NCI-H2107 (cell line): ENCODE results near the gene HDAC3.

Source experiments
- DNase-seq: peaks from one replicate; lab custom pipeline; 2025; lab: John Stamatoyannopoulos, UW

The HDAC3 gene

DNA sequence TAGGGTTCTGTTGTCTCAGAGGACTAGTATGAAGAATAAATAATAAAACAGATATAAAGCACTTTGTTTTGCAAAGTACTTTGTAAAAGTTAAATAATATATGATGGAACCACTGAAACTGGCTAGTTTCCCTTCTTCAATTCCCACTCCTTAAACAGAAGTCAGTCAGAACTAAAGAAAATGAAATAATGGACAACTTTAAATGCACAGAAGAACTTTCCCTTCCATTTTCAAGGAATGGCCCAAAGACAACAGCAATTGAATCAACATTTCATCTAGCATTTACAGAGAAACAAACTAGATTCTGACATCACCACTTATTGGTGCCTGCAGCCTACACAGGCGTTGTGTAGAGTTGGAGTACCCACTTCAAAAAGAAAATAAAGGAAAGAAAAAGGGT is 34.0 kb downstream of the HDAC3 start:
- no peak for DNase-seq

GRCh38 chr5:141598391-141599345 is 38.0 kb downstream of the HDAC3 start:
- no peak for DNase-seq

DNA sequence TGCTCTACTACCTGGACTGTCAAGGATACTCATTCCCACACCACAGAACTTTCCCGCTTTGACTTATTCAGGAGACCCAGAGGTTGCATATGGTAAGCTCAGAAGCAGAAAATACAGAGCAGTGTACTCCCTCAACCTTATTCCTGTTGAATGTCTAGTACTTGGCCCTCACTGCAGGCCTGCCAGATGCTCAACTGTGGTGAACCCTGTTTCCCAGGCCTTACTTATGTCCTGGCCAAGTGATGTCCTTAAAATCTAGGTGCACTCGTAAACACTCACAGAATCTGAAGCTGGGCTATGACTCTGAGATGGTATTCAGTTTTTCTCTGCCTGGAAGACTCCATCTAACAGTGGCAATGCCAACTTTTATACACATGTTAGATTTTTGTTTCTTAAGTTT is 38.8 kb downstream of the HDAC3 start:
- no peak for DNase-seq

- DNase-seq, result no peak
These were observed 39.3 kb downstream of the HDAC3 start for GRCh38 chr5:141597394-141597793.

DNA sequence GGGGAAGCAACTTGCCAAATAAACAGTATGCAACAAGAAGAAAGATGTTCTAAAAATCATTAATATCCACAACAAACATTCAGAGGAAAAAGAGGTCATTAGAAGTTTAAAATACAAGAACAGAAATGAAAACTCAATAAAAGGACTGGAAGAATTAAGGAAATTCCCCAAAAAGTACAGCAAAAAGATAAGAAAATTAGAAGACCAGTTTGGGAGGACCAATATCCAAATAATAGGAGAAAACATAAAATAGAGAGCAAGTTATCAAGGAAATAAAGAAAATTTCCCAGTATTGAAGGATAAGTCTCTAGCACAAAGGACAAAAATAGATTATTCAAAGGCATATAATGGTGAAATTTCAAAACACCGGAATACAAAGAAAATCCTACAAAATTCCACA is 39.8 kb downstream of the HDAC3 start:
- DNase-seq, result no peak

DNA sequence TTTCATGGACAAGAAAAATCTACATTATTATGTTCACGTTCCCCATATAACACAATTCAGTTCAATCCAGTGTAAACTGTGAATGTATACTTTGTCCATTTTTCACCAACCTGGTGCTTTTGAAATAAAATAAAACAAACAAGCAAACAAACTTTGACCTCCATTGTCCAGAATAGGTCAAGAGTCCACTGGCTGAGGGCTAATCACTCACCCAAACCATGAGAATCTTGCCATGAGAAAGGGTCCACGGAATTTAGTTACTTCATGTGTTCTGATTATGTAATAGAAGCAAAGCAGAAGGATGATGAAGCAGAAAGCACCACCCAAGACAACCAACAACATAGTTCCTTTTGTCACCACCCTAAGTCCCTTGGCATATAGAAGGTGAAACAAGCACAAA is 46.5 kb downstream of the HDAC3 start:
- no peak for DNase-seq

DNA sequence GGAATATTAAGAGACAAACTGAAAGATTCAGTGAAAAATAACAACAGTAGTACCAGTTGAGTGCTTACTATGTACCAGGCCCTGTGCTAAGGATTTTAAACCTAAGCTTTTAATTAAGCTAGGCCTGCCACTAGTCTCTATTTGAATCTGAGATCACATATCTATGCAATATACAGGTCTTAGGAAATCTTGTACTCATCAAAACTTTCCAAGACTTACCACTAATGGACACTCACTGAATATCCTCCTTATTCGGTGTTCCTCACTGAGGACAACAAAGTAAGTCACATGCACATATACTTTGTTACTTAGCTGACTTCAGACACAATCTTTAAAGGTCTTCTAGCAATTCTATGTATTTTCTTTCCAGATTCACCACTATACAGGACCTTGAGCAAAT is 50.4 kb downstream of the HDAC3 start:
- DNase-seq, result no peak

DNA sequence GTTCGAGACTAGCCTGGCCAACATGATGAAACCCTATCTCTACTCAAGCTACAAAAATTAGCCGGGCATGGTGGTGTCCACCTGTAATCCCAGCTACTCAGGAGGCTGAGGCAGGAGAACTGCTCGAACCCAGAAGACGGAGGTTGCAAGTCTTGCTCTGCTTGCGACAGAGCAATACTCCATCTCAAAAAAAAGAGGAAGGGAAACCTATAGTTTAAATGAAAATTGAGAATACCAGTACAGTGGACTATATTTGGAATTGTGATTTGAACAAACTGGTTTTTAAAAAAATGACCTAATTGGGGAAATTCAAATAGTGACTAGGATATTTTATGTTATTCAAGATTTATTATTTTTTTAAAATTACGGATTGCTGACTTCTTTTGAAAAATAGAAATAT is 51.1 kb downstream of the HDAC3 start:
- no peak for DNase-seq

DNA sequence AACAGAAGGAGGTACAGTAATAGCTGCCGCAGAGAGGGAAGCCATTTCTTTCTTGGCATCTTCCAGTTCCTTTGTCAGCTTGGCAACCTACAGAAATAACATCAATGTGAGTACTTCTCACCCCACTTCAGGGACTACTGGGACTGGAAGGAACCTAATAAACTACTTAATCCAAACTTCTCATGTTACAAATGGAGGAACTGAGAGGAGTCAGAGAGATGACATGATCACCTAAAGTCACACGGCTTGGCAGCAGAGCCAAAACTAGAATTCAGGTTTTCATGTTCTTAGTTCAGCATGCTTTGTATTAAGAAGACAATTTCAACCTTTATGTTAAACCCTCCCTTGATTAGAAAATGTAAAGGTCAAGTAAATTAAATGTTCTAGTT is 62.5 kb downstream of the HDAC3 start:
- DNase-seq, result no peak

- DNase-seq, result no peak
These were observed 63.0 kb downstream of the HDAC3 start for GRCh38 chr5:141573489-141574121.
